MM.1S (cell line): ENCODE data around the gene CSH1.

Experiments used
- DNase-seq: peaks from one replicate; pipeline ENCODE4 v3.0.0-alpha.2; 2015
- H2AFZ ChIP-seq: fragments of 300-600 bp; sonication (generic); 2 replicates; pipeline ENCODE4 v1.6.0; 2016; ENCODE audit warnings: antibody characterized with exemption, low read length
- H3F3A ChIP-seq: fragments of 300-600 bp; sonication (generic); 2 replicates; pipeline ENCODE4 v1.6.1; 2016; ENCODE audit warnings: mild to moderate bottlenecking, antibody characterized with exemption, low read length, moderate library complexity, mixed read lengths; ENCODE audit not compliant: insufficient read depth
- H3K27ac ChIP-seq: fragments of 300-600 bp; sonication (generic); 2 replicates; pipeline ENCODE4 v1.5.1; 2016; ENCODE audit warnings: mild to moderate bottlenecking, low read length
- H3K27me3 ChIP-seq: fragments of 300-600 bp; sonication (generic); replicated peaks from 2 replicates; pipeline ENCODE4 v1.6.0; 2016; ENCODE audit warnings: low read length; ENCODE audit not compliant: insufficient read depth
- H3K36me3 ChIP-seq: fragments of 300-600 bp; sonication (generic); replicated peaks from 2 replicates; pipeline ENCODE4 v1.6.1; 2016; ENCODE audit warnings: mild to moderate bottlenecking, low read length, mixed read lengths; ENCODE audit not compliant: insufficient read depth
- H3K4me1 ChIP-seq: fragments of 300-600 bp; sonication (generic); 2 replicates; pipeline ENCODE4 v1.6.1; 2016; ENCODE audit warnings: low read length, mixed read lengths
- H3K4me2 ChIP-seq: fragments of 300-600 bp; sonication (generic); 2 replicates; pipeline ENCODE4 v1.6.0; 2016; ENCODE audit warnings: low read depth, low read length
- H3K4me3 ChIP-seq: fragments of 300-600 bp; sonication (generic); 2 replicates; pipeline ENCODE4 v1.5.1; 2016; ENCODE audit warnings: low read length, mixed read lengths
- H3K79me2 ChIP-seq: fragments of 300-600 bp; sonication (generic); 2 replicates; pipeline ENCODE4 v1.6.1; 2016; ENCODE audit warnings: mixed run types, low read length, mixed read lengths
- H3K9ac ChIP-seq: fragments of 300-600 bp; sonication (generic); 2 replicates; pipeline ENCODE4 v1.6.1; 2016; ENCODE audit warnings: low read length, mixed read lengths
- H3K9me2 ChIP-seq: fragments of 300-600 bp; sonication (generic); replicated peaks from 2 replicates; pipeline ENCODE4 v1.6.1; 2016; ENCODE audit warnings: mild to moderate bottlenecking, low read length, mixed read lengths; ENCODE audit not compliant: insufficient read depth
- H3K9me3 ChIP-seq: fragments of 300-600 bp; sonication (generic); replicated peaks from 2 replicates; pipeline ENCODE4 v1.6.1; 2016; ENCODE audit warnings: mild to moderate bottlenecking, low read length, mixed read lengths; ENCODE audit not compliant: insufficient read depth
- H4K20me1 ChIP-seq: fragments of 300-600 bp; sonication (generic); 2 replicates; pipeline ENCODE4 v1.6.1; 2016; ENCODE audit warnings: mild to moderate bottlenecking, low read length, moderate library complexity, mixed read lengths; ENCODE audit not compliant: insufficient read depth
- EZH2 ChIP-seq: fragments of 300-600 bp; sonication (generic); optimal IDR thresholded peaks from 2 replicates; pipeline ENCODE3; 2017; ENCODE audit warnings: low read depth, mild to moderate bottlenecking, antibody characterized with exemption, low read length, mixed read lengths
- EZH2phosphoT487 ChIP-seq: fragments of 300-600 bp; sonication (generic); IDR thresholded peaks from 2 replicates; pipeline ENCODE4 v1.6.1; 2018; ENCODE audit warnings: antibody characterized with exemption, low read length
- TF ChIP-seq, protein P1 (sequence below): fragments of 300-600 bp; sonication (generic); IDR thresholded peaks from 2 replicates; pipeline ENCODE4 v1.5.1; 2016; ENCODE audit warnings: antibody characterized with exemption, low read length, mixed read lengths

The CSH1 gene

DNA sequence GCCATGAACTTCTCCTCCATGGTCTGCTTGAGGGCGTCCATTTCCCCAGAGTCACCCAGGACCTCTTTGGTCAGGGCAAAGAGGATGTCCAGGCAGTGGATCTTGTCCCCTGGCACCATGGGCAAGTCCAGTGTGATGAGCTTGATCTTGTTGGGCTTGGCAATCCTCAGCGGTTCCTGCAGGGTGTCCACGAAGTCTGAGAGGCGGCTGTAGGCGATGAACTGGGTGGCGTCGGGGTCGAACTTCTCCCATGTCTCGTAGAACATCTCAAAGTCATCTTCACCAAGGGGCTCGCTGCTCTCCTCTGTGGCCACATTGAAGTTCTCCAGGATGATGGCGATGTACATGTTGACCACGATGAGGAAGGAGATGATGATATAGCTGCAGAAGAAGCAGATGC is 44.8 kb upstream of the CSH1 start:
- Histone ChIP-seq H3K9me2 (no peaks in the 10 kb centered on the region), H3K79me2 (no peaks in the 10 kb centered on the region), H3K9ac (no peak overlapping the region), H3K27ac (no peak overlapping the region), H3K4me2 (no peak overlapping the region), H3K27me3 (peaks cover 14% of the 10 kb centered on the region; the same call in 1 of the 2 replicates), H4K20me1 (no peaks in the 10 kb centered on the region), H3K4me1 (no peaks in the 10 kb centered on the region), H3K36me3 (no peaks in the 10 kb centered on the region), H3F3A (no peaks in the 10 kb centered on the region), H3K4me3 (no peak overlapping the region), H2AFZ (no peak overlapping the region), H3K9me3 (no peaks in the 10 kb centered on the region)
- no peak for DNase-seq
- TF ChIP-seq, protein P1, sequence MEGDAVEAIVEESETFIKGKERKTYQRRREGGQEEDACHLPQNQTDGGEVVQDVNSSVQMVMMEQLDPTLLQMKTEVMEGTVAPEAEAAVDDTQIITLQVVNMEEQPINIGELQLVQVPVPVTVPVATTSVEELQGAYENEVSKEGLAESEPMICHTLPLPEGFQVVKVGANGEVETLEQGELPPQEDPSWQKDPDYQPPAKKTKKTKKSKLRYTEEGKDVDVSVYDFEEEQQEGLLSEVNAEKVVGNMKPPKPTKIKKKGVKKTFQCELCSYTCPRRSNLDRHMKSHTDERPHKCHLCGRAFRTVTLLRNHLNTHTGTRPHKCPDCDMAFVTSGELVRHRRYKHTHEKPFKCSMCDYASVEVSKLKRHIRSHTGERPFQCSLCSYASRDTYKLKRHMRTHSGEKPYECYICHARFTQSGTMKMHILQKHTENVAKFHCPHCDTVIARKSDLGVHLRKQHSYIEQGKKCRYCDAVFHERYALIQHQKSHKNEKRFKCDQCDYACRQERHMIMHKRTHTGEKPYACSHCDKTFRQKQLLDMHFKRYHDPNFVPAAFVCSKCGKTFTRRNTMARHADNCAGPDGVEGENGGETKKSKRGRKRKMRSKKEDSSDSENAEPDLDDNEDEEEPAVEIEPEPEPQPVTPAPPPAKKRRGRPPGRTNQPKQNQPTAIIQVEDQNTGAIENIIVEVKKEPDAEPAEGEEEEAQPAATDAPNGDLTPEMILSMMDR = no peak
- TF ChIP-seq EZH2phosphoT487 (no peak), EZH2 (no peak)

DNA sequence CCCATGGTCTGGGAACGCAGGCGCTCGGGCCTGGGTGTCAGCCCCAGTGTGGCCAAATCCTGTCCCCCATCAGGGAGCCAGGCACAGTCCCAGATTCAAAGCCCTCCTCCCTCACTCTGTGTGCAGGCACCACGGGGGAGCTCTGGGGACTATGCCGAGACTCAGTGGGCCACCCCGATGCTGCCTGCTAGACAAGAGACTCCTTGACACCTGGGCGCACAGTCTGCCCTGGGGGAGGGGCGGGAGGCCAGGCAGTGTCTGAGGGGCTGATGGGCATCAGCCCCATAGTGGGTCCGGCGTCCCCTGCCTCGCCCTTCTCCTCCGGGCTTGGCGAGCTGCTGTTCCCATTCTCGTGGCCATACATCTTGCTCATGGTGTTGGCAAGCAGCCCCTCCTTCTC is 44.2 kb upstream of the CSH1 start:
- no peaks in the 10 kb centered on the region for H3K36me3 ChIP-seq
- no peaks in the 10 kb centered on the region for H4K20me1 ChIP-seq
- no peak for DNase-seq
- H3K9me3 ChIP-seq = no peaks in the 10 kb centered on the region
- H3K4me1 ChIP-seq = no peaks in the 10 kb centered on the region
- no peak for TF ChIP-seq EZH2phosphoT487
- no peak for TF ChIP-seq EZH2
- TF ChIP-seq, protein P1 = no peak
- no peaks in the 10 kb centered on the region for H3F3A ChIP-seq
- H3K4me2 ChIP-seq = no peak overlapping the region
- H3K27me3 ChIP-seq = peaks cover 14% of the 10 kb centered on the region; the same call in 1 of the 2 replicates
- no peak overlapping the region for H2AFZ ChIP-seq
- no peaks in the 10 kb centered on the region for H3K79me2 ChIP-seq
- no peak overlapping the region for H3K27ac ChIP-seq
- no peaks in the 10 kb centered on the region for H3K9me2 ChIP-seq
- H3K4me3 ChIP-seq = no peak overlapping the region
- H3K9ac ChIP-seq = no peak overlapping the region

DNA sequence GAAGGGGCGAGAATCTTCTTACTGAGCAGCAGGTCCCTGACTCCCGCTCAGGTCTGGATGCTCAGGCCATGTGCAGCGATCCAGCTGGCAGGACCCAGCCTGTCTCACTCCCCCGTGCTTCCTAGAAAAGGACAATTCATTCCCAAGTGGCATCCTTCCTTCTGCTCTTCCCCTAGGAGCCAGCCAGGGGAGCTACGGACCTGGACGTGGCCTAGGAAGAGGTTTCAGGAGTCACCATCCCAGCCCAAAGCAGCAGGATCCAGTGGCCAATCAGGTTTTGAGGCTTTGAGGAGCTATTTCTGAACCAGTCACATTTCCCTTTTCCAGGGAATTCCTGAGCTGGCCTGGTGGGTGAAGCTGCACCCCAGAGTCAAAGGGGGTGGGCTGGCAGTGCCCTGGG is 43.5 kb upstream of the CSH1 start:
- no peak overlapping the region for H3K27ac ChIP-seq
- no peaks in the 10 kb centered on the region for H3K9me3 ChIP-seq
- H4K20me1 ChIP-seq = no peaks in the 10 kb centered on the region
- no peaks in the 10 kb centered on the region for H3K79me2 ChIP-seq
- no peak overlapping the region for H3K4me2 ChIP-seq
- H3K4me3 ChIP-seq = no peak overlapping the region
- no peaks in the 10 kb centered on the region for H3K36me3 ChIP-seq
- peaks cover 14% of the 10 kb centered on the region; the same call in 1 of the 2 replicates for H3K27me3 ChIP-seq
- H3K4me1 ChIP-seq = no peaks in the 10 kb centered on the region
- DNase-seq = no peak
- no peak for TF ChIP-seq EZH2phosphoT487
- TF ChIP-seq EZH2 = no peak
- TF ChIP-seq, protein P1 = no peak
- no peaks in the 10 kb centered on the region for H3F3A ChIP-seq
- H3K9me2 ChIP-seq = no peaks in the 10 kb centered on the region
- H3K9ac ChIP-seq = no peak overlapping the region
- H2AFZ ChIP-seq = no peak overlapping the region
